H7 (cell line): Measurements from ENCODE around the gene RPL13. TPM values are rescaled to one million over a fixed set of nuclear protein-coding genes. Genes with fewer than 3 reads are reported as not detected.
"Not testable (repeated sequence)": the region's sequence is repeated elsewhere in the genome, so short reads cannot be mapped to it uniquely, and the experiment has no call there.

Experiments used
- DNase-seq: peaks from one replicate; pipeline ENCODE4 v3.0.0; 2012
- H3K27me3 ChIP-seq: 2 replicates; pipeline ENCODE4 v1.6.0; 2011; ENCODE audit warnings: mild to moderate bottlenecking, low read length; ENCODE audit not compliant: control insufficient read depth, insufficient read depth
- H3K36me3 ChIP-seq: replicated peaks from 2 replicates; pipeline ENCODE4 v1.5.1; 2011; ENCODE audit warnings: low read length; ENCODE audit not compliant: control insufficient read depth, insufficient read depth
- H3K4me3 ChIP-seq: 2 replicates; pipeline ENCODE4 v1.5.1; 2011; ENCODE audit warnings: low read depth, mild to moderate bottlenecking, control low read depth, low read length, moderate library complexity; ENCODE audit not compliant: insufficient read depth
- total RNA-seq: library from RNA; depleted of rRNA; stranded (reverse); fragments of >200 nt; shearing (Covaris generic); gene quantifications from 2 replicates; pipeline ENCODE4 v1.2.3, GENCODE V29; 2014

Gene RPL13
- total RNA-seq, 1 experiment from 2014 or later = 6,334 TPM

- H3K4me3 ChIP-seq = no peak overlapping the region
- DNase-seq = no peak
- no peaks in the 10 kb centered on the region; the same call in 1 of the 2 replicates for H3K36me3 ChIP-seq
- H3K27me3 ChIP-seq = no peaks in the 10 kb centered on the region
Observed at GRCh38 chr16:89586218-89586617, 25.7 kb downstream of the RPL13 start.

- DNase-seq = peak; percentile 90
- Histone ChIP-seq H3K4me3 (no peak overlapping the region), H3K36me3 (no peaks in the 10 kb centered on the region; the same call in 1 of the 2 replicates), H3K27me3 (no peaks in the 10 kb centered on the region)
Observed at GRCh38 chr16:89586853-89587252, 26.4 kb downstream of the RPL13 start.

GRCh38 chr16:89587676-89588075, 27.2 kb downstream of the RPL13 start:
- H3K27me3 ChIP-seq, H3K4me3 ChIP-seq, H3K36me3 ChIP-seq, DNase-seq: not testable (repeated sequence)

- Histone ChIP-seq H3K36me3 (no peaks in the 10 kb centered on the region; the same call in 1 of the 2 replicates), H3K4me3 (no peak overlapping the region), H3K27me3 (no peaks in the 10 kb centered on the region)
- DNase-seq = peak; percentile 48
Observed at GRCh38 chr16:89588413-89589109, 28.1 kb downstream of the RPL13 start.

GRCh38 chr16:89589241-89589926, 28.9 kb downstream of the RPL13 start:
- H3K4me3 ChIP-seq = no peak overlapping the region
- no peaks in the 10 kb centered on the region for H3K27me3 ChIP-seq
- peak; percentile 32 for DNase-seq
- no peaks in the 10 kb centered on the region; the same call in 1 of the 2 replicates for H3K36me3 ChIP-seq

- Histone ChIP-seq H3K27me3 (no peaks in the 10 kb centered on the region), H3K36me3 (no peaks in the 10 kb centered on the region; the same call in 1 of the 2 replicates), H3K4me3 (no peak overlapping the region)
- DNase-seq = peak; percentile 34
Observed at GRCh38 chr16:89593841-89594240, 33.4 kb downstream of the RPL13 start.

GRCh38 chr16:89595330-89596060, 35.0 kb downstream of the RPL13 start:
- Histone ChIP-seq H3K4me3 (no peak overlapping the region), H3K27me3 (no peaks in the 10 kb centered on the region), H3K36me3 (no peaks in the 10 kb centered on the region)
- DNase-seq = no peak

- Histone ChIP-seq H3K4me3 (no peak overlapping the region), H3K27me3 (no peaks in the 10 kb centered on the region), H3K36me3 (no peaks in the 10 kb centered on the region)
- no peak for DNase-seq
Observed at GRCh38 chr16:89596061-89596689, 35.7 kb downstream of the RPL13 start.

GRCh38 chr16:89596957-89597649, 36.6 kb downstream of the RPL13 start:
- no peaks in the 10 kb centered on the region for H3K36me3 ChIP-seq
- DNase-seq = no peak
- no peaks in the 10 kb centered on the region for H3K27me3 ChIP-seq
- H3K4me3 ChIP-seq = no peak overlapping the region

GRCh38 chr16:89598199-89598598, 37.7 kb downstream of the RPL13 start:
- Histone ChIP-seq H3K4me3 (no peak overlapping the region), H3K36me3 (no peaks in the 10 kb centered on the region), H3K27me3 (no peaks in the 10 kb centered on the region)
- no peak for DNase-seq

GRCh38 chr16:89599451-89599858, 39.0 kb downstream of the RPL13 start:
- Histone ChIP-seq H3K4me3 (no peak overlapping the region), H3K27me3 (no peaks in the 10 kb centered on the region), H3K36me3 (no peaks in the 10 kb centered on the region)
- DNase-seq = peak; percentile 92

- no peak for DNase-seq
- Histone ChIP-seq H3K27me3 (no peaks in the 10 kb centered on the region), H3K36me3 (no peaks in the 10 kb centered on the region), H3K4me3 (no peak overlapping the region)
Observed at GRCh38 chr16:89599902-89600301, 39.4 kb downstream of the RPL13 start.

GRCh38 chr16:89600427-89600826, 39.9 kb downstream of the RPL13 start:
- H3K36me3 ChIP-seq = no peaks in the 10 kb centered on the region
- no peak overlapping the region for H3K4me3 ChIP-seq
- no peaks in the 10 kb centered on the region for H3K27me3 ChIP-seq
- DNase-seq = no peak

GRCh38 chr16:89600956-89601355, 40.5 kb downstream of the RPL13 start:
- H3K4me3 ChIP-seq = no peak overlapping the region
- no peaks in the 10 kb centered on the region for H3K36me3 ChIP-seq
- H3K27me3 ChIP-seq = no peaks in the 10 kb centered on the region
- no peak for DNase-seq
